ENCODE measurements around the gene ARVCF. TPM values are rescaled to one million over a fixed set of nuclear protein-coding genes. Genes with fewer than 3 reads are reported as not detected.

ARVCF gene
- total and polyA plus RNA-seq, 2 of the 8 experiments (the other 6 are each of a cell fraction or from before 2014, with no cell fraction given) = 31.0 to 43.2 TPM

DNA sequence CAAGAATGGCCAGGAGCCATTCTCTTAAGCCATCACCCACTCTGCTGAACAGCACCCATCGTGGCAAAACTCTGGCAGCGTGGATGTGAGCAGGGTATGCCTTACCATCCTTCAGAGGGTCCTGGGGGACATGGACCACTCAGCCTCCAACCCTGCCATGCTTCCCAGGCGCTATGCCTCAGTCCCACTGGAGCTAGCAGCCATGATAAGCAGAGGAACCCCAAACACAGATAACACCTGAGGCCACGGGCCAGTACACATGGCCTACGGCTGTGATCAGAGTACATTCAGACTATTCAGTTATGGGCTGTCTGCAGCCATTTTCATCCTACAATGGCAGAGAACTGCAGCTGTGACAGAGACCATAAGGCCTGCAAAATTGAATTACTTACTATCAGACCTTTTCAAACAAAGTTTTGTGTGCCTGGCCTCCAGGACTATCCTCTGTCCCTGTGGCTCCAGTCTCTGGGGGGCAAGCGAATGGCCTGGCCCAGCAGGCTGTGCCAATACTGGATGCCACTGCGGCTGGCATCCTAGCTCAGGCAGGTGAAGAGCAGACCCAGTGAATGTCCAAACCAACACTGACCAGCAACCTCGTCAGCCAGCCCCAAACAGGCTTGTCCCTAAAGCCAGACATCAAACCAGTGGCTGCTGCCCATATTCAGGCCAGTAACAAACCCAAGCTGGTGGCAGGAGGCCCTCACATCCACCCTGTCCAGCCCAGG, 6.9 kb downstream of the ARVCF start:
- H3K14ac ChIP-seq (ENCODE audit: insufficient read length) = no peak overlapping the region
- CTCF ChIA-PET (ENCODE audit: partially characterized antibody) = interaction anchor here (0.5 to 10.7 kb wide), 4 partner anchors 15 to 279 kb away, joined by 3 to 369 read pairs (median 4); no protein-coding TSS in a partner anchor
- TF ChIP-seq GABPA (IDR thresholded peaks at IDR 0.05; ENCODE audit: borderline replicate concordance, insufficient read depth, low read length) (no peak), SUZ12 (IDR thresholded peaks at IDR 0.05; ENCODE audit: low read length) (no peak), BCL11A (IDR thresholded peaks at IDR 0.05; ENCODE audit: low read depth in 2 of 2, low read length in 2 of 2) (no peak), CTBP2 (IDR thresholded peaks at IDR 0.05; ENCODE audit: borderline replicate concordance, insufficient read depth, insufficient read length, low read length) (no peak), CHD2 (IDR thresholded peaks at IDR 0.05; ENCODE audit: low read length) (no peak), JUN (IDR thresholded peaks at IDR 0.05; ENCODE audit: low read depth, low read length) (no peak), E2F6 (IDR thresholded peaks at IDR 0.05) (no peak), ZNF274 (IDR thresholded peaks at IDR 0.05; ENCODE audit: borderline replicate concordance, extremely low read depth, low read length) (no peak), EZH2 (IDR thresholded peaks at IDR 0.05; ENCODE audit: low read depth, low read length, severe bottlenecking) (no peak), SP2 (IDR thresholded peaks at IDR 0.05; ENCODE audit: low read length) (no peak)
- TF ChIP-seq, protein P1, sequence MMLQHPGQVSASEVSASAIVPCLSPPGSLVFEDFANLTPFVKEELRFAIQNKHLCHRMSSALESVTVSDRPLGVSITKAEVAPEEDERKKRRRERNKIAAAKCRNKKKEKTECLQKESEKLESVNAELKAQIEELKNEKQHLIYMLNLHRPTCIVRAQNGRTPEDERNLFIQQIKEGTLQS (IDR thresholded peaks at IDR 0.05; ENCODE audit: insufficient read depth, low read depth, low read length) = no peak
- no peak overlapping the region for H3K4me2 ChIP-seq (ENCODE audit: insufficient read depth in 1 of 2, low read depth in 2 of 2, low read length in 2 of 2)
- no peak overlapping the region for H2BK12ac ChIP-seq (ENCODE audit: low read depth, low read length)
- peaks cover 0 to 2% (median 0%) of the 10 kb centered on the region in 4 experiments; a peak in 2 of 7 replicates for H3K4me1 ChIP-seq (replicated peaks in 1 of 4; ENCODE audit: control insufficient read depth in 3 of 4, insufficient read depth in 4 of 4, low read length in 3 of 4)
- no peak overlapping the region for H3K56ac ChIP-seq (replicated peaks; ENCODE audit: insufficient read length, low read depth, low read length)
- no peak overlapping the region for H2AK5ac ChIP-seq (ENCODE audit: low read depth, low read length)
- no peak overlapping the region for H2BK120ac ChIP-seq (replicated peaks; ENCODE audit: low read depth, low read length)
- DNase-seq (ENCODE audit: low read depth in 1 of 2, low spot score in 2 of 2) (no peak), FAIRE-seq (no peak)
- no peaks in the 10 kb centered on the region for H3K36me3 ChIP-seq (ENCODE audit: control insufficient read depth in 2 of 4, insufficient read depth in 4 of 4, low read length in 3 of 4)
- no peak overlapping the region for H4K8ac ChIP-seq (ENCODE audit: extremely low read depth, insufficient read depth, low read length)
- H2BK15ac ChIP-seq (ENCODE audit: low read length) = no peak overlapping the region
- 94% methylated on average over 8 of the region's 8 CpGs; no CpG with 5 or more reads in 1 of the 2 experiments for WGBS, 2 experiments (ENCODE audit: extremely low coverage in 1 of 2, insufficient coverage in 1 of 2, insufficient read length in 1 of 2, insufficient replicate concordance in 2 of 2, low coverage in 1 of 2, low lambda C conversion rate in 2 of 2, missing lambda C conversion rate in 1 of 2)
- no peak overlapping the region for H2BK5ac ChIP-seq (ENCODE audit: low read depth, low read length)
- H3K4ac ChIP-seq (replicated peaks; ENCODE audit: insufficient read length, low read depth, low read length) = no peak overlapping the region
- no peak overlapping the region for H3K9ac ChIP-seq (replicated peaks in 1 of 4; ENCODE audit: extremely low read depth in 1 of 4, low read depth in 3 of 4, low read length in 3 of 4)
- no peaks in the 10 kb centered on the region; the same call in 1 of the 2 replicates for H3K79me1 ChIP-seq (ENCODE audit: low read depth, low read length)
- POLR2A ChIA-PET (ENCODE audit: partially characterized antibody) = interaction anchor here (1.7 kb wide), 1 partner anchor 23 kb away, joined by 6 read pairs; no protein-coding TSS in a partner anchor
- no peak overlapping the region for H4K91ac ChIP-seq (replicated peaks; ENCODE audit: insufficient read length, low read length)
- no peaks in the 10 kb centered on the region for H3K79me2 ChIP-seq (ENCODE audit: control insufficient read depth in 1 of 2, insufficient read depth in 2 of 2, low read length in 2 of 2)
- H3K27me3 ChIP-seq (replicated peaks in 1 of 4; ENCODE audit: control insufficient read depth in 3 of 4, extremely low read depth in 1 of 4, insufficient read depth in 3 of 4, low read length in 3 of 4) = no peaks in the 10 kb centered on the region
- no peak overlapping the region for H2BK20ac ChIP-seq (ENCODE audit: low read length)
- H4K20me1 ChIP-seq (replicated peaks in 1 of 2; ENCODE audit: control insufficient read depth in 1 of 2, insufficient read depth in 2 of 2, low read length in 2 of 2) = peaks cover 4 to 6% of the 10 kb centered on the region in 2 experiments
- H2AFZ ChIP-seq (ENCODE audit: low read length) = no peak overlapping the region
- no peak overlapping the region for H3K4me3 ChIP-seq (ENCODE audit: extremely low read depth in 1 of 4, insufficient read depth in 2 of 4, low read depth in 3 of 4, low read length in 4 of 4)
- H3K18ac ChIP-seq (ENCODE audit: extremely low read depth, low read length) = no peak overlapping the region
- no peak overlapping the region for H4K5ac ChIP-seq (ENCODE audit: insufficient read length, low read depth, low read length)
- peaks cover 2% of the 10 kb centered on the region; the same call in 1 of the 2 replicates for H3K23me2 ChIP-seq (ENCODE audit: low read depth, low read length)
- H3K23ac ChIP-seq (ENCODE audit: insufficient read length) = no peak overlapping the region
- H3K9me3 ChIP-seq (ENCODE audit: insufficient read depth in 2 of 2, low read depth in 1 of 2, low read length in 1 of 2) = no peaks in the 10 kb centered on the region
- H3K27ac ChIP-seq (ENCODE audit: low read depth, low read length) = no peak overlapping the region
